ENCODE data around the gene HSF2BP. TPM values are rescaled to one million over a fixed set of nuclear protein-coding genes. Genes with fewer than 3 reads are reported as not detected.
A peak's percentile ranks its signal among the peaks of the same experiment; 100 is the strongest.

HSF2BP gene
- total and polyA plus RNA-seq, 2 experiments from 2014 or later, result 0.22 to 3.6 TPM

DNA sequence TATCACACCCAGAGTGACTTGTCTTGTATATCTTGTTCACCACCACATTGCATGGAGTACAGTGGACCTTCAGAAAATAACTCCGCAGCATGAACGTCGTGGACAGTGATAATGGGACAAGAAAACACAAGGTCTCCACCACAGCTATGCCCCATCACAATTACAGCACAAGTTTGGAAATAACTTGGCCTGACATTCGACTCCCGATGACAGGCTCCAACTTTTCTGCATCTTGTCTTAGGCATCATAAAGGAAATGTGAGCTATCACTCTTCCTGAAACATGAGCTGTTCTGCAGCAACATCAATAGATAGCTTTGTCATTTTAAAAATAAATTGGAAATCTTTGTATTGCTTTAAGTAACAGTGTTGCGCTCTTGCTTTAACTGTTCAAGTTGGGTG, 3.0 kb upstream of the HSF2BP start:
- DNase-seq (ENCODE audit: low read depth in 1 of 2, low spot score in 1 of 2), result no peak
- H3K9me3 ChIP-seq (ENCODE audit: low read depth), result no peaks in the 10 kb centered on the region
- H3K4me1 ChIP-seq (ENCODE audit: low read depth), result peaks cover 7% of the 10 kb centered on the region
- no peak overlapping the region for H3K27ac ChIP-seq
- TF ChIP-seq, protein P1, sequence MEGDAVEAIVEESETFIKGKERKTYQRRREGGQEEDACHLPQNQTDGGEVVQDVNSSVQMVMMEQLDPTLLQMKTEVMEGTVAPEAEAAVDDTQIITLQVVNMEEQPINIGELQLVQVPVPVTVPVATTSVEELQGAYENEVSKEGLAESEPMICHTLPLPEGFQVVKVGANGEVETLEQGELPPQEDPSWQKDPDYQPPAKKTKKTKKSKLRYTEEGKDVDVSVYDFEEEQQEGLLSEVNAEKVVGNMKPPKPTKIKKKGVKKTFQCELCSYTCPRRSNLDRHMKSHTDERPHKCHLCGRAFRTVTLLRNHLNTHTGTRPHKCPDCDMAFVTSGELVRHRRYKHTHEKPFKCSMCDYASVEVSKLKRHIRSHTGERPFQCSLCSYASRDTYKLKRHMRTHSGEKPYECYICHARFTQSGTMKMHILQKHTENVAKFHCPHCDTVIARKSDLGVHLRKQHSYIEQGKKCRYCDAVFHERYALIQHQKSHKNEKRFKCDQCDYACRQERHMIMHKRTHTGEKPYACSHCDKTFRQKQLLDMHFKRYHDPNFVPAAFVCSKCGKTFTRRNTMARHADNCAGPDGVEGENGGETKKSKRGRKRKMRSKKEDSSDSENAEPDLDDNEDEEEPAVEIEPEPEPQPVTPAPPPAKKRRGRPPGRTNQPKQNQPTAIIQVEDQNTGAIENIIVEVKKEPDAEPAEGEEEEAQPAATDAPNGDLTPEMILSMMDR (IDR thresholded peaks at IDR 0.05; ENCODE audit: low read depth, low read length), result no peak
- H3K4me3 ChIP-seq, result no peak overlapping the region
- H3K27me3 ChIP-seq, result no peaks in the 10 kb centered on the region
- peaks cover 11% of the 10 kb centered on the region for H3K36me3 ChIP-seq

DNA sequence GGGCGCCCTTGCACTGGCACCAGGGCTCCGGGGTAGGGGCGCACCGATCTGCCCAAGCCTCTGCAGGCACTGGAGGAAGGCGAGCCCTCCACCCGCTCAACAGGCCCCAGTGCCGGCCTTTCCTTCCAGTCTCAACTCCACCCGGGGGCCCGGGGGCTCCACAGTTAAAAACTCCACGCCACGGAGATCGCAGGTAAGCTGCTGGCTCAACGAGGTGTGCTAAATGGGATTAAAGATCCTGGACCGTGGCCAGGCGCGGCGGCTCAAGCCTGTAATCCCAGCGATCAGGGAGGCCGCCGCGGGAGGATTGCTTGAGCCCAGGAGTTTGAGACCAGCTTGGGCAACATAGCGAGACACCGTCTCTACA, 536 bp downstream of the HSF2BP start:
- Histone ChIP-seq H3K36me3 (peaks cover 7% of the 10 kb centered on the region), H3K9me3 (ENCODE audit: low read depth) (no peaks in the 10 kb centered on the region), H3K4me1 (ENCODE audit: low read depth) (peaks cover 7% of the 10 kb centered on the region), H3K4me3 (no peak overlapping the region), H3K27me3 (no peaks in the 10 kb centered on the region), H3K27ac (peak overlapping the region; percentile 91)
- TF ChIP-seq, protein P1 (IDR thresholded peaks at IDR 0.05; ENCODE audit: low read depth, low read length), result no peak
- no peak for DNase-seq (ENCODE audit: low read depth in 1 of 2, low spot score in 1 of 2)

DNA sequence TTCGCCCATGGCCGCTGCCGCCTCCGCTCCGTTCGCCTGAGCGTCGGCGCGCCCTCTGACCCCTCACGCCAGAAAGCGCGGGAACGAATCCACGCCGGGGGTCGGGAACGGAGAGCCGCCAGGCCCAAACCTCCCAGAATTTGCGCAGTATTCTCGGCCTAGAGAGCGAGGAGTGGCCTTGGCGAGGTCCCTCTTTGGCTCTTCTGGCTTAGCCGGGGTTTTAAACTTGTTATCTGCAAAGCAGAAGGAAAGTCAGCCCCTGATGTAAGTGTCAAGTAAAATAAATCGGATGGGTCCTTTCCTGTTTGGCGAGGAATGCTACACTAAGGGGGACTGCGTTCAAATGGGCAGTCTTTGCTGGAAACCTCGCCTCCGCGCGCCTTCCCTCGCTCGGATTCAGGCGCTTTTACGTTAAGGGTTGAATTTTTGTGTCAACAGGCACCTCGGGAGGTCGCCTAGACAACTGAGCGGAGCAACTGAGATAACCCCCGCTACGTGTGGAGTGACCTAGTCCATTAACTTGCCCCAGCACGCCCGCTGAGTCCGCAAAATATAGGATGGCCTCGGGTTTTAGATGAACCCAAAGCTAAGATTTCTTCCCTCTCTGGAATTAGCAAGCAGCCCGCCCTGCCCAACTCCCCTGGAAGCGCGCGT, 1.1 kb downstream of the HSF2BP start:
- Histone ChIP-seq H3K36me3 (peaks cover 5% of the 10 kb centered on the region), H3K27me3 (no peaks in the 10 kb centered on the region), H3K27ac (no peak overlapping the region), H3K4me3 (no peak overlapping the region), H3K4me1 (ENCODE audit: low read depth) (peaks cover 7% of the 10 kb centered on the region), H3K9me3 (ENCODE audit: low read depth) (no peaks in the 10 kb centered on the region)
- DNase-seq (ENCODE audit: low read depth in 1 of 2, low spot score in 1 of 2), result no peak
- TF ChIP-seq, protein P1 (IDR thresholded peaks at IDR 0.05; ENCODE audit: low read depth, low read length), result no peak

DNA sequence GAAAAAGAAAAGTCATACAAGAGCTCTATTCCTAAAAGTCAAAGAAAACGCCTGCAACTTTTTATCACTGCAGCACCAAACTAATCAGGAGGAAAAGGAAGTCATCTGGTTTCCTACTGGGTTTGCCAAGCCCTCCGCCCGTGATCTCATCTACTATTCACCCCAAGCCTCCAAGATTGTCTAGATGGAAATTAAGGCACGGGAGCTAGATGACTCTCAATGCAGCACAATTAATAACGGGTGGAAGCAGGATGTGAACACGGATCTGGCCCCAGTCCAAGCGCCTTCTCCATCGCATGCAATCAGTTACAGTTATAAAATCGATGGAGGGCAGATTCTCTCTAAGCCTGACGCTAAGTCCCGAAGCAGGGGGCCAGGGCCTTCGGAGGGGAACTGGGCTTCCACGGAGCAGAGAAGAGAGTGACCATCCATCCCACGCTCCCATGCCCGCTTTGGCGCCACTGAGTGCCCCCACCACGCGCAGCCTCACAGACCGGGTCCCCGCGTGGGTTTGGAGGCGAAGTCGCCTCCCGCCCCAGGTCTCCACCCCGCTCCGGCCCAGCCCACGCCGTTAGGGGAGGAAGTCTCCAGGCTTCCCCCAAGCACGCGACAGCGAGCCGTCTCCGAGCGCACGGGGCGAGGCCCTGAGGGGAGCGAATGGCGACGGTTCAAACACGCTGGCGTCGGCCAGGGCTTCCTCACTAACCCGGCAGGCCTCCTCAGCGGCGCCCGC, 1.8 kb downstream of the HSF2BP start:
- peak in 1 of 2 donors; percentile 28 for DNase-seq (ENCODE audit: low read depth in 1 of 2, low spot score in 1 of 2)
- H3K4me1 ChIP-seq (ENCODE audit: low read depth), result peaks cover 7% of the 10 kb centered on the region
- H3K9me3 ChIP-seq (ENCODE audit: low read depth), result no peaks in the 10 kb centered on the region
- H3K27ac ChIP-seq, result no peak overlapping the region
- TF ChIP-seq, protein P1 (IDR thresholded peaks at IDR 0.05; ENCODE audit: low read depth, low read length), result no peak
- no peaks in the 10 kb centered on the region for H3K27me3 ChIP-seq
- peaks cover 3% of the 10 kb centered on the region for H3K36me3 ChIP-seq
- H3K4me3 ChIP-seq, result no peak overlapping the region

DNA sequence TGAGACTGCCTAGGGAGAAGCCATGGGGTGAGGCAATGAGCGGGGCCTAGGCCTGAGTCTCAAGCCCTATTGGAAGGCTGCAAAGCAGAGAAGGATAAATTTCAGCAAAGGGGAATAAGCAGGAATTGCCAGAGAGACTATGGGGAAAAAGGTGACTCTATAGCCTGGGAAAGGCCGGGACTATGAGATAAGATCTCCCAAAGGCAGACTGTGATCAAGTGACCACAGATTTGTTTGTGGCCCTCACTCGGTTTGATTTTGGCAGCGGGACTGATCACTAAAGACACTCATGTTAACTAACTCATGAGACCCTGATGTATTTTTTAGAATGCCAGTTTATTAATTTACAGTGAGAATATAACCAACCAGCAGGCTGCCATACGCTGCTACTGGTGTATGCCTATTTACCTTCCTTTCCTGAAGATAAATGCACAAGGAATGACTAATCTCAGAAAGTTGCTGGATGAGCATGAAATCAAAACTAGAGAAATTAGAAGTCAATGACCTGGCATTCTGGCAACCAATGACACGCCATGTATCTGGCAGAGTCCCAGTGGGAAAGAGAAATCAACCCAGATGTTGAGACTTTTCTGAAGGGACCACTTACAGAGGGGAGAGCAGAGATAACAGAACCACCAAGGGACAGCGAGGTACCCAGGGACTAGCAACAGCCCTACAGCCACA, 4.3 kb downstream of the HSF2BP start:
- H3K27ac ChIP-seq, result no peak overlapping the region
- H3K9me3 ChIP-seq (ENCODE audit: low read depth), result no peaks in the 10 kb centered on the region
- no peaks in the 10 kb centered on the region for H3K36me3 ChIP-seq
- TF ChIP-seq, protein P1 (IDR thresholded peaks at IDR 0.05; ENCODE audit: low read depth, low read length), result no peak
- H3K27me3 ChIP-seq, result no peaks in the 10 kb centered on the region
- no peak for DNase-seq (ENCODE audit: low read depth in 1 of 2, low spot score in 1 of 2)
- no peaks in the 10 kb centered on the region for H3K4me1 ChIP-seq (ENCODE audit: low read depth)
- H3K4me3 ChIP-seq, result no peak overlapping the region
